LNCaP clone FGC (cell line): Measurements from ENCODE around the gene GALNT7.

Experiments used
- DNase-seq: peaks from one replicate; pipeline ENCODE4 v3.0.0-alpha.2; 2011; ENCODE audit warnings: low read depth
- H3K4me3 ChIP-seq: 2 replicates; pipeline ENCODE4 v1.5.1; 2011; ENCODE audit warnings: mild to moderate bottlenecking, low read depth, low read length, control low read depth
- CTCF ChIP-seq: IDR thresholded peaks from 2 replicates; pipeline ENCODE4 v1.5.1; 2012; ENCODE audit warnings: mild to moderate bottlenecking; ENCODE audit not compliant: control insufficient read depth, insufficient read depth; ENCODE audit errors: extremely low read depth

GALNT7 gene

DNA sequence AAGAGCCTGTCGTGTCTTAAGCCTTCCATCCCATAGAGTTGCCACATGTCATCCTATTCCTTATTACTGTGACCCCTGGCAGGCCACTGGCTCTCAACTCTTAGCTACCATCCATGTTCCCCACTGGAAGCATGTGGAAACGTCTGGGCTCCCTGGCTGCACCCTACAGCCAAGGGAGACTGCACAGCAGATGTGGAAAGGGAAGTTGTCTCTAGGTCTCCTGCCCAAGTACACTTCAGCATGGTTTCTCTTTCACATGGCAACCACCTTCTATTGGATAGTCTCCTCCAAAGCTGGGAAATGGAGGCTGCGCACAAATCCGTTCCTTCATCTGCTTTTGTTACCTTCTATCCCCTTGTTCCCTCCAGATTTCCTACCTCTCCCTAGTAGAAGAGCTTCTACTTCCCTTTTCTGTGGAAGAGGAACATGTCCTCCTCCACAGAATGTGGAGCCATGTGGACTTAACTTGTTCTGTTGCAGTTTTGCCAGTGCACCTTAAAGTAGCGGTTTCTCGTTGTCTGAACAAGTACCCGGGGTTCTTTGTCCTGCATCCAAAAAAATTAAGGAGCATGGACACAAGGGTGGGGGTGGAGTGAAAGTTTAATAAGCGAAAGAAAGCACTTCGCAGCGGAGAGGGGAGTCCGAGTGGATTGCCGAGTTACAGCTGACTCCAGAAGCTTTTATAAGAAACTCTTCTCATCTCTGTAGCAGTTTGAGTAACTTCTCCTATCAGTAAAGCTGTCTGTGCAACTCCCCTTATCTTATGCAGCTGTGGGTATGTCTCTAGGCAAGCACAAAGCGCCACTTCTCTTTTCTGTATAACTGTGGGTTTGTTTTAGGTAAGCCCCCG lies 113.0 kb downstream of the GALNT7 start:
- DNase-seq: no peak
- no peak overlapping the region for H3K4me3 ChIP-seq
- no peak for TF ChIP-seq CTCF

GRCh38 chr4:173282256-173282562 lies 113.6 kb downstream of the GALNT7 start:
- H3K4me3 ChIP-seq: no peak overlapping the region
- no peak for DNase-seq
- no peak for TF ChIP-seq CTCF

DNA sequence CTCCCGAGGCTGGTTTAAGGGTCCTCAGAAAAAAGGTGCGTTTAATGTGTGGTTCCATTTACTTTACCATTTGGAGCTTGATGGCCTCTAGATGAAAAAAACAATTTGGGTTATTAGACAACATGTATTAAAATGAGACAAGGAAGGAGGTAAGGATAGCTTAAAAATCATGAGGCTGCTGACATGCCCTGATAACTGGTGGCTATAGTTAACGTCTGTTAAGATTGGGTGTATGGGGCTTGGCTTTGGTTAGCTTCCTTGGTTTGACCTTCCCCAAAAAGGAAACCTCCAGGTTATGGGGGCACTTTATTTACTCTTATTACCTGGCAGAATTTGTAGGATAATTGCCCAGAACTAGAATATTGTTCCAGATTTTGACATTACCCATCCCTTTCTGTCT lies 114.0 kb downstream of the GALNT7 start:
- no peak for DNase-seq
- TF ChIP-seq CTCF: no peak
- H3K4me3 ChIP-seq: no peak overlapping the region

DNA sequence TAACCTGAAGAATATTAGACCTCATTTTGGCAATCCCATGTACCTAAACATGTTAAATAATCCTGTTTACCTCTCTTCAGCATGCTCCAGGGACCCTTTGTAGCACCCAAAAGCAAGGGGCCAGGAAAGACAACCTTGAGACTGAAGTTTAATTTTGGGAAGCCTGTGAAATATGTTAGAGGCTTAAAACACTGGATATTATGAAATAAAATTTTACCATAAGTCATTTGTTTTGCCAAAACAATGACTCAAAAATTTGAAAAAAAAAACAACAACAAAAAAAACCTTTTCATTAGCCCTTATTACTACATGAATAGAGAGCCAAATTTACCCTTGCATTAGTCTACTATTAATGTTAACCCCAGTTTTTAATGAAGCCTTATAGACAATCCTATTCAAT lies 115.9 kb downstream of the GALNT7 start:
- no peak for DNase-seq
- H3K4me3 ChIP-seq: no peak overlapping the region
- no peak for TF ChIP-seq CTCF

GRCh38 chr4:173287486-173287885 lies 118.9 kb downstream of the GALNT7 start:
- no peak for TF ChIP-seq CTCF
- H3K4me3 ChIP-seq: no peak overlapping the region
- no peak for DNase-seq

DNA sequence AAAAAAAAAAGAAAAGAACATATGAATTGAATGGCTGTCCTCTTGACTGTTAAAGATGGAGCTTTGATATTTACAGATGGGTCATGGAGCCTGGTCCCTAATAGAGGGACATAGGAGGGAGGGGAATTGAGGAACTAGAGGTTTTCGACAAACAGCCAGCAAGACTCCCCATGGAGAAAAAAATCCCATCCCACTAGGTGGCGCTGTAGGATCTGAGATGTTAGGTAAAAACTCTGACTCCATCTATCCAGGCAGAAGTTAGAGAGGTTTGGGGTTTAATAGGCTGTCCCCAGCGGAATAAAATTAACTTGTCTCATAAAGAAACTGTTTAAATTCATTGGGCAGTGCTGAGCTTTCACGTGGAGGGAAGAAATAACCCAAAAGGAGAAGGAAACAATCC lies 119.7 kb downstream of the GALNT7 start:
- DNase-seq: no peak
- no peak overlapping the region for H3K4me3 ChIP-seq
- TF ChIP-seq CTCF: peak; percentile 43

- no peak overlapping the region for H3K4me3 ChIP-seq
- DNase-seq: no peak
These were observed 120.2 kb downstream of the GALNT7 start for GRCh38 chr4:173288698-173289352.

More at GRCh38 chr4:173288698-173289352, 120.2 kb downstream of the GALNT7 start:
- TF ChIP-seq CTCF: no peak
